SK-MEL-5 (cell line): ENCODE measurements around the gene ASTN2. TPM values are rescaled to one million over a fixed set of nuclear protein-coding genes. Genes with fewer than 3 reads are reported as not detected.

Experiments used
- DNase-seq: peaks from one replicate; pipeline ENCODE4 v3.0.0-alpha.2; 2016; ENCODE audit warnings: low read depth, low spot score
- in situ Hi-C: cut with HindIII; loops from 2 replicates; pipeline ENCODE4 v1.10.0; 2016; ENCODE audit warnings: low sequenced_read_pairs, high pct_unique_total_duplicates, low pct_unique_long_range_greater_than_20kb
- total RNA-seq: library from RNA; depleted of rRNA; stranded (reverse); fragments of >200 nt; shearing (Covaris generic); gene quantifications from 2 replicates; pipeline ENCODE4 v1.2.3, GENCODE V29; 2014

The ASTN2 gene
- total RNA-seq, 1 experiment from 2014 or later: 11.9 TPM

DNA sequence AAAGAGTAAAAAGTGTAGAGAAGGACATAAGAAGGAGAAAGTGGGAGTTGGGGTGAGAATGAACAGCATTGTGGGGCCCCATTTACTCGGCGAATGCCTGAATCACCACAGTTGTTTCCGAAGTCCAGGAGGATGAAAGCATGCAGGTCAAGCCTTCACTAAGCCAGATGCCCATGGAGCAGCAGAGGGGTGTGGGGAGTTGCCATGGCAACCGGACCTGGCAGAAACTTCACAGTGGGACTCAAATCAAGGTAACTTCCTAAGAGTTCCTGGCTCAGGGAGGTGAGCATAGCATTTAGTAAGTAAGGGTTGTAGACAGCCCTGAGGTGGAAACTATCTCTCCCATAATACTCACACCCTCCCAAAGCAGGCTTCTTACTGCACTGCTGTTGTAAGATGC, 370.6 kb downstream of the ASTN2 start:
- DNase-seq: no peak
- in situ Hi-C loops: no loop called here

DNA sequence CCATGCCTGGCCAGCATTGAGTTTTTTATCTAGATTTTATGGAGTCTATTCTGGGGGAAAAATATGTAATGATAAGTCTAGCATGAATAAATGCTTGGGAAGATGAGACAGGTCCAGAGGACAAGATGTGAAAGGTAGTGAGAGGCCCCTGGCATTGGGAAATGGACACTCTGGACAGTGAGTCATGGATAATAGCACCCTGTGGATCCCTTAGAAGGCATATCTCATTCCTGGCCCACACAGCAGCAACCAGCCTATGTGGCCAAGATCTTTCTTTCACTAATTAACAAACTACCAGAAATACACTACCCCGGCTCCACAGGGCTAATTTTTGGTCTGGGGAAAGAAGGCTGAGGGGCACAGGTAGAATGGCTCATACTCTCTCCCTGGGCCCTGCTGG, 371.7 kb downstream of the ASTN2 start:
- no peak for DNase-seq

DNA sequence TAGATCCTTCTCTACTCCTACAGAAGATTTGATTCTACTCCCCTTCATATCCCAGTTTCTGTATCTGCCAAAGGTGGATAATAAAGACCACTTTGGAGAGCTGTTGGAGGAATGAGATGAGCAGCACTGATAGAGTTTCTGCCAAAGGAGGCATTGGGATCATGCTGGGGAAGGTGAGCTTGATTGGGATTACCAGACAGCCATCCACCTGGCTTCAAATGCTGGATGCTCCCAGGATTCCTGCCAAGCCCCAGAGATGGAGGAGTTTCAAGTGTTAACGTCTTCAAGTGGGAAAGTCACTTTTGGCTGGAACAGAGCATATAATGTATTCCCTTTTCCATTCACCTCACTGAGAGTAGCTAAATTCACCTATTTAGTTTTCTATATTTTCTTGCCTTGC, 379.3 kb downstream of the ASTN2 start:
- in situ Hi-C loops: no loop called here
- DNase-seq: no peak

More for the DNA sequence above, 371.7 kb downstream of the ASTN2 start:
- in situ Hi-C loops: no loop called here

DNA sequence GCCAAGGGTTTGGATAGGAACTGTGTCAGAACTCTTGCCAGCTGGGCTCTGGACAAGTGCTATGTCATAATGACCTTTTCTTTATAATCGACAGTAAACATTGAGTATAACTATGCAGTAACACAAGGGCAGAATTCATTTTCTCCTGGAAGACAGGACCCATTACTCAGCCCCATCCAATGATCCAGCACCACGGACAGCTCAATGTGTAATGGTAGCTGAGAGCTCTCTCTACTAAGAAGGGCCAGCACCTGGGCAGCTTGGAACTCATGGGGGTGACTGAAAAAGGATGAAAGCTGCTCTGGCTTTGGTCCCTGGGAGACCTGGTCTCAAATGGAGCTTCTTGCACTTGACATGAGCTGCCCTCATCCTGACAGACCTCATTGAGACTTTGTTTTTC, 380.0 kb downstream of the ASTN2 start:
- in situ Hi-C loops: no loop called here
- DNase-seq: no peak

DNA sequence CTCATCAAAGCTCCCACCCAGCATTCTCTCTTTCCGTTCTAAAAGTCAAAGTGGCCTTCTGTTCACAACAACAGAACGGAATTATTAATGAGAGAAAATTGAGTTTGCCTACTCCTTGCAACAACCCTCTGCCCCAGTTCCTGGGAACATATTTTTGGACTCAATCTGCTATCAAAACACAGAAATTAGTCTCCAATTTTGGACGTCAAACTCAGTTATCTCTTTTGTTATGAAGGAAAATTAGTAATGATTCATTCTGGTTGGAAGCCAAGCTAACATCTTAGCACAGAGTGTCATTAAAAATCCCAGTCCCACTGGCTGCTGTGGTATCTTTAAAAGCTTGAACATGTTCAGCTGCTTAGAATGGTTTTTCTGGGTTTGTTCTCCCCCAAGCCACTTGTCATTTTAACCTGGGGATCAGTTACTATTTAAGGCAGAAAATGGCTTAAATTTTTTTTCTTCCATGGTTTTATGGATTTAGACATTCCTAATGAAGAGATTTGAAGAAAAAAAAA, 384.5 kb downstream of the ASTN2 start:
- in situ Hi-C loops: no loop called here
- DNase-seq: no peak

DNA sequence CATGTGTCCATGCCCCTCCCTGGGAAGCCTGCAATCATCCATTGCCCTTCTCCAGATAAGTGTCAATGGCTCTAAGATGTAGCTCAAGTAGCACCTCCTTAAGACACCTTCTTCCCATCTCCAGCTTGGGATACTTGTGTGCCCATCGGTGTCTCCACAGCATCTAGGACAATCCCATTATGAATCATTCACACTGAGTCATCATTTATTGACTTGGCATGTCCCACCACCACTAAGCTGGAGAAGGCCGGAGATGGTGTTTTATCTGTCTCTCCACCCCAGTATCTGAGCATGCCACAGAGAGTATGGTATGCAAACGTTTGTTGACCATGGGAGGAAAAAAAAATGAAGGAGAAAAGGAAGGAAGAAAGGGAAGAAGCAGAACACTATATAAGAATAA, 385.5 kb downstream of the ASTN2 start:
- in situ Hi-C loops: no loop called here
- no peak for DNase-seq

DNA sequence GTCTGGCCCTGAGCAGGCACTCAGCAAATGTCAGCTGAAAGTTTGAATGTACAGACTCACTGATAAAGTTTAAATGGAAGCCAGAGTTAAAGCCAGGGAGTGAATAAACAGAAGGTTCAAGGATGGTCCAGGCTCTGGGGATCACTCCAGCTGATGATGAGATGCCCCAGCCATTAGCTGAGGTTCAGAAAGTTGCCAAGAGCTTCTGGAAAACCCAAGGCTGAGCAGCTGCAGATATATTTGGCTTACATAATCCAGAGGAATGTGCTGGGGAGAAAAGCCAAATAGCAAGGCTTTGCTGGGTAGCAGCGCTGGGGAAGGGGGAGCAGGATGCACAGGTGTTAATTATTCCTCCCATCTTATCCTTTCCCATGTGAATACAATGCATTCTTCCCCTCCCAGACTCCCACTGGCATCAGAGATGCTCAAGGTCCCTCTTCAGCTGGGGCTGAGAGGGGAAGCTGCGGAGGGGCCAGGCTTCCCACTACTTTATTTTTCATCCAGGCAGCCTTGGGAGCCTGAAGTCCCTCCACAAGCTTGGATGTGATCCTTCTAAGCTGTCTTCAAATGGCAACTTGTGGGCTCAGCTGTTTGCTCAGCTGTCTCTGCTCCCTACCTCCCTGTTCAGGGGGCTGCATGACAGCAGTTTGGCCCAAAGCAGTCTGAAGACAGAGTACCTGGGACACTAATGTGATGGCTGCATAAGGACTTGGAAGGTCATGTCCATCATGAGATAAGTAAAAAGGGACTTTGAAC, 386.6 kb downstream of the ASTN2 start:
- in situ Hi-C loops: no loop called here
- DNase-seq: no peak

DNA sequence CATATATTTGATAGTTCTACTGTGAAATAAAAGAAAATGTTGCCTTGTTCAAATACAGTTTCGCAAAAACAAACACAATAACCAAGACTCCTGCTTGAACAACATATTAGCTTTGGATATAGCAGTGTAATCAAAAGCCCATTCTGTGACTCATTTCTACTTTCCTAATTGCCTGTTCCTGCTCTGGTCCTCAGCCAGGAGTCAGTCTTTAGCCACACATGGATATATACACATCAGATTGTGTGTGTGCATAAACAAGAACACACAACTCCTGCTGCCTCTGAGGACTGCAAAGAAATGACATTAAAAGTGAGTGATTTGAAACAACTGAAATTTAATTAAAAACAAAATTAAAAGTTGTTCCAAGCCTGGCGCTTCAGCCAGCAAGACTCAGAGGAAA, 393.0 kb downstream of the ASTN2 start:
- no peak for DNase-seq
- in situ Hi-C loops: no loop called here

DNA sequence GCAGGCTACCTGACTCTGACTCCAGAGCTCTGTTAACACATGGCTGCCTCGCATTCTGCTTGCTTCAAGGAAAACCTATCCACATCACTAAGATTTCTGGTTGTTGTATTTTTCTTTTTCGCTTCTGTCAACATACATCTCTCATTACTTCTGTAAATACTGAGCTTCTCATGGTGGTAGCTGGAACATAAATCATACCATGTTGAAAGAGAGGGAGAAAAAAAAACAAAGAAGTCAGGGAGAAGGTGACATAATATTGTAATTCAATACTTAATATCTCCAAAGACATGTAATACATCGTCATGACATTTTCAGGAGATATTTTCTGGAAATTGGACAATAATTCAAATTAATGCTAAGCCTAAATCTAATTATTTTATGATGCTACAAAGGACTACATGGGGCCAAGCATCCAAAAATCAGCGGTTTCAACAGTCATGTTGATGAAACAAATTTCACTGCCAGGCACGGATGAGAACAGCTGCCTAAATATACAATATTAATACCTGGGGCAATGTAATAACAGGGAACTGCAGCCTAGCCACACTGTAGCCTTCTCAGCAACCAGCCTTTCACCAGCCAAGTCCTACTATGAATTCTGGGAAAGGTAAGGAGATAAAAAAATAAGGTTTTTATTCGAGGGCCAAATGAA, 395.8 kb downstream of the ASTN2 start:
- in situ Hi-C loops: no loop called here
- DNase-seq: no peak

DNA sequence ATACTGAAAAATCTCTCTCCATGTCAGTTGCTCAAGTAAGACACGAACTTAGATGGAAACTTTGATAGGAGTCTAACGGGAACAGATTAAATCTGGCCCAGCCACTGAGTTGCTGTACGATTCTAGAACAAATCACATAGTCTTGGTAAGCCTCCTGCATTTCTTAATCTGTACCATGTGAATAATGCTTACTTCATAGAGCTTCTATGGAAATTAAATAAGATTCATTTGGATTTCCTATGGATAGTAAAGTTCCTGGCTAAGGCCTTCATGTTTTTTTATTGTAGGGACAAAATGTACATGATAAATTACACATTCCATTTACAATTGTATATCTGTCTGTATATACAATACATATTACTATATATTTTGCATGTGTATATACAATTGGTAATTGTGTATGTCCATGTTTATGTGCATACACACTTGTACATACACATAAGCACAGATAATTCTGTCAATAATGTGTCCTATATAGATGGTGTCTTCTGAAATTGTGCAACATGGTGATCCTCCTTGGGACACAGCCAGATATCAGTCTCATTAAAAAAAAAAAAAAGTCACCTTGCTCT, 397.4 kb downstream of the ASTN2 start:
- in situ Hi-C loops: no loop called here
- no peak for DNase-seq

DNA sequence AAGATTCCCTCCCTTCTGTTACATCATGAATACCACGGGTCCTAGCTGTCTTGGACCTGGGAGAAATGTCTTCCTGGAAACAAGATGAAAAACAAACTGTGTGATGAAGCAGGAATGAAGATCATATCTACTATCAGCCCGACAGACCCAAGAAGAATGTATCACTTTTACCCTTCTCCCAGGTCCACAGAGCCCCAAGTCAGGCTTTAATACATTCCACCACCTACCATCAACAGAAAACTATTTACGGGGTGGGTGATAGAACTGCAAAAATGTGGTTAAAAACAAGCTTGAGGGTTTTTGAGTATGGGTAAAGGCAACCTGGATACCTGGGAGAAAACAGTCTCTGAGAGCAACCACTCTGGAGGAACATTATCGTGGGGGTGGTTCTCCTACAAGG, 400.8 kb downstream of the ASTN2 start:
- in situ Hi-C loops: no loop called here
- DNase-seq: no peak

DNA sequence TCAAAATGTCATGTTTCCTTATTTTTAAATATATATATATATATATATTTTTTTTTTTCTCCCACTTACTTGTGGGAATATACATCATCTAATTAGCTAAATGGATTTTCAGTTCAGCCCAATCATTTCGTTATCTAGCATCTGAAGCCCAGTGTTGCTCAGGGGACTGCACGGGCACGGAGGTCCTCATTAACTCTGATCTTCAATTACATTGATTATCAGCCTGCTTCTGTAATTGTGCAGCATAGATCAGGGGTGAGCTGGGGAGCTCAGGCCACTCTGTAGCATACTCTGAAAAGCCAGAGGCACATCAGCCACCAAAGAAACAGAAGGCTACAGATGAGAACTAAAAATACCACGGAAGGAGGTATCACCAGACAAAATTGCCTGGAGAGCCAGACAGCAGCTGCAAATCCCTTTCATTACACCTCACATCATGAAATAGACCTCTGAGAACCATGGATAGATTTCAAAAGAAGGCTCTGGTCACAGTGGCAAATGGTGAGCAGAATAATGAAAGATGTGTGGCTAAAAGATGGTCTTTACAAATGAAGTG, 401.3 kb downstream of the ASTN2 start:
- in situ Hi-C loops: no loop called here
- DNase-seq: no peak

DNA sequence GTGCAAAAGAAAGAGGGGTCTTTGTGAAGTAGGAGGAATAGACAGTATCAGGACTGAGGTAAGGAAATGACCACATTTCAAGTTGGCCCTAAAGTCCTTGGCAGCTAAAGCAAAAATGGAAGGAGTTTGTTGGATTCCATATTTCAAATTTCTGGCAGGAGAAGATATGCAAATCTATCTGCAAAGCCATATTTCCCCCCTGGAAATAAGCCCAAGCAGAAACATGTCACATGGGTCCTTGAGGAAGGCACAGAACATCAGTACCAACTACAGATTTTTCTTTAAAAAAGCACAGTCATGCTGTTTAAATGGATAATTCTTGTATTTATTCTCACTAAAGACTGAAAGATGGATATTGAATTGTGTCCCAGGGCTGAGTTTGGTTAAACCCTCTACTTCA, 404.8 kb downstream of the ASTN2 start:
- DNase-seq: no peak
- in situ Hi-C loops: no loop called here

DNA sequence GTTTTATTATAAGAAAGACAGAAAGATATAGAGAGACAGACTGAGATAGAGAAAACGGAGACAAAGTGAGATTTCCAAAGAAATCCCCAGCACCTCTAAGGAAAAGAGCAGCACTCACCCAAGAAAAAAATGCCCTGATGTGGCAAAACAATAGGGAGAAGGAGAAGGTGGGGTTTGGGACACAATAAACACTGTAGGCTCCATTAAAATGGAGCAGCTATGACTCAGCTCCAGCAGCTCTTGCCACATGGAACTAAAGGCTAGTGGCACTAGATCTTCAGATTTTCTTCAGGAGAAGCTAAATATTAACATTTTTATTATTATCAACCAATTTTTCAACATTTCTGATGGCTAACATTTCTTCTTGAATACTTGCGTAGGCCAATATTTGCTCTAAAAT, 406.0 kb downstream of the ASTN2 start:
- in situ Hi-C loops: no loop called here
- DNase-seq: no peak

DNA sequence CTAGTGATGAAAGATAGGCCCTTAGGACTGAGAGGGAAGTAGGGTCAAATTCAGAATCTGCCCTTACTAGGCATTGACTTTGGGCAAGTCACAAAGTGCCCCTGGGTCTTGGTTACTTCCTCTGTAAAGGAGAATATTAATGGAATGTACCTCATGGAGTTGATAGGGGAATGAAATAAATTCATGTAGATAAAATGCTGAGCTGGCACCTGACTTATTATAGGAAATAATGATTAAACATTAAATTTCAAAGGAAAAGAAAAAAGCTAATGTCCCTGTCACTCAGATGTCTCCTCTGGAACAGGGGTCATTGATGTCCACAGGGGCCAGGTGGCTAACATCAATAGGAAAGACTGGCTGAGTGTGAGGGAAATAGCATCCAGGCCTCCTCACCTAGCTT, 406.4 kb downstream of the ASTN2 start:
- in situ Hi-C loops: no loop called here
- no peak for DNase-seq

DNA sequence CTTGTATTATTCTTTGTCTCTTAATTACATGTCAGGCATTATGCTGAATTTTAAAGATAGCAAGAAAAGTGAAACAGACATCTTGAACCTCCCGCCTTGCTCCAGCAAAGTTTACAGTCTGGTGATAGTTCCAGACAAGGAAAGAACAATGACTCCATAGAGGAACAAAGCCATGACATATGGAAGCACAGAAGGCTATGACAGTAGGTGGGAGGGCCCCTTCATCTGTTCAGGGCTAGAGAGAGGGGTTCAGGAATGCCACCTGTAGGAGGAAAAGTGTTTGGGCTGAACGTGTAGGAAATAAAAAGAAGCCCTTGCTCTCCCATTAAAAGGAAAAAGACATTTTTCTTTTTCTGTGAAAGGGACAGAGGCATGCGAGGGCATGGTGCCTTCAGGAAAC, 412.2 kb downstream of the ASTN2 start:
- DNase-seq: no peak
- in situ Hi-C loops: no loop called here

DNA sequence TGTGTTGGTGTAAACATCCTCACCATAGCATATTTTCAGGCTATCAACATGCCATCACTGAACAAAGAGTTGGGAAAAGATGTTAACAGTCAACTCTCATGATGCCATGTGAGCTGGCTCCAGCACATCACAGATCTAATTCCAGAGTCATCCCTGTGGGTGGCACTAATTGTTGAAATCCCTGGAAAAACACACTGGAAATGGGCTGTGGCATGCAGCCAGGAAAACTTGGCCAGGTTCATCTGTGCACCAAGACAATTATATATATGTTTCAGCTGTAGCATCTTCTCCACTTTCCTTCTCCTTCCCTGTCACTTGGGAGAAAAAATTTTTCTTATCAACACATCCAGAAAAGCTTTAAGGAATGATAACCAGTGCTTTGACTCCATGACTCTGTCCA, 414.0 kb downstream of the ASTN2 start:
- in situ Hi-C loops: no loop called here
- no peak for DNase-seq

DNA sequence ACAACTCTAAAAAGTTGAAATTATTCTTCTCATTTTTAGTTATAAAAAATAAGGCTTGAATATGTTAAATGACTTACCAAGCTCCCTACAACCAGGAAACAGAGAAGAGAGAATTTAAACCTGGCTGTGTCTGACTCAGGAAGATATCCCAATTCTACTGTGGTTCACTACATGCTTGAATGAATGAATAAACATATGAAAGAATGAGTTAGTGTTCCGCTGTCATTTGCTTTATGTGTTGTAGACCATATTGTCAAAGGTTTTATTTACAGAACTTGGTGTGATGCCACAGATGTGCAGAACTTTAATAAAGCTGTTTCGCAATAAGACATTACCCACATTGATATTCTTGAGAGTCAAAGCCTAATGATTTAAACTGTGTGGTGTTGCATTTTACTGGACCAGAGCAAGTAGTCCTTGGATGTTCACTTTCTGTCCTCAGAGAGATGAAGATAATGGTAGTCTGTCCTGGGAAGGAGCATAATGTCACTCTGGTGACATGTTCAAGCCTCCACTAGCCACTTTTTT, 414.6 kb downstream of the ASTN2 start:
- in situ Hi-C loops: no loop called here
- DNase-seq: no peak
